ENCODE results near the gene MTSS2.
A peak's percentile ranks its signal among the peaks of the same experiment; 100 is the strongest.

Gene MTSS2

GRCh38 chr16:70670175-70670574, 15.7 kb downstream of the MTSS2 start:
- DNase-seq = no peak

GRCh38 chr16:70665806-70666735, 19.8 kb downstream of the MTSS2 start:
- DNase-seq = no peak

- no peak for DNase-seq
Observed at GRCh38 chr16:70665113-70665694, 20.6 kb downstream of the MTSS2 start.

- no peak for DNase-seq
Observed at GRCh38 chr16:70664325-70665112, 21.3 kb downstream of the MTSS2 start.

GRCh38 chr16:70663524-70664324, 22.1 kb downstream of the MTSS2 start:
- no peak for DNase-seq

- DNase-seq = no peak
Observed at GRCh38 chr16:70662991-70663523, 22.8 kb downstream of the MTSS2 start.

GRCh38 chr16:70661918-70662641, 23.8 kb downstream of the MTSS2 start:
- DNase-seq = no peak

GRCh38 chr16:70661534-70661917, 24.3 kb downstream of the MTSS2 start:
- DNase-seq = no peak

GRCh38 chr16:70660672-70661350, 25.0 kb downstream of the MTSS2 start:
- DNase-seq = no peak

GRCh38 chr16:70659953-70660671, 25.7 kb downstream of the MTSS2 start:
- no peak for DNase-seq

- no peak for DNase-seq
Observed at GRCh38 chr16:70659546-70659945, 26.3 kb downstream of the MTSS2 start.

- no peak for DNase-seq
Observed at GRCh38 chr16:70658921-70659320, 26.9 kb downstream of the MTSS2 start.

- DNase-seq = no peak
Observed at GRCh38 chr16:70657956-70658355, 27.9 kb downstream of the MTSS2 start.

GRCh38 chr16:70656712-70657263, 29.1 kb downstream of the MTSS2 start:
- DNase-seq = no peak

- no peak for DNase-seq
Observed at GRCh38 chr16:70656065-70656711, 29.7 kb downstream of the MTSS2 start.

- DNase-seq = peak; percentile 52 to 89 (median 59)
Observed at GRCh38 chr16:70653809-70654771, 31.8 kb downstream of the MTSS2 start.

- no peak for DNase-seq
Observed at GRCh38 chr16:70653406-70653805, 32.4 kb downstream of the MTSS2 start.

GRCh38 chr16:70652322-70652721, 33.5 kb downstream of the MTSS2 start:
- DNase-seq = no peak
